ENCODE data around the gene HIRIP3.

The HIRIP3 gene

DNA sequence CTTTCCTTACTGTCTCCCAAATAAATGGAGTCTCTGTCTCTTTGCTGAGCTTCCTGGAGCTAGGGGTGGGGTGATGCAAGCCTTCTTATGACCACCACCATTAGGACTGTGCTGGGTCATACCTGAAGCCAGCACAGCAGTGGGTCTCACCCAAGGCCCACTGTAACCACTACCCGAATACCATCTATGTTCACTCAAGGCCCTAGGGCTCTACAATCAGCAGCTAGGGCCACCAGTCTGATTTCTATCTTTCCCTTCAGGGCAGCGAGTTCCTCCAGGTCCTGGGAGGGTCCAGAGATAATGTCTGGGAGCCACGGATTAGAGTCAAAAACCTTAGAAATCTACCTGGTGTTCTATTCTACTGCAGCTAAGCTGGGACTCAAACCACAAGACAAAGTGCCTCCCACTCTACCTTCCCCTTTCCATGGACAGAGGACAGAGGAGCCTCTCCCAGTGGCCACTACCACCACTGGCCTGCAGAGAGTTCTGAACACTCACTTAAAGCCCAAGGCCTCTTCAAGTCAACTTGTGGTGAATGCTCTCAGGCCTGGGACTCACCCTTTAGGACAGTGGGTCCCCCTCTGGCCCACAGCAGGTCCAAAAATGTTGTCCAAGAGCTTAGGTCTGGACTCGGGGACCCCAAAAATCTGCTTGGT, 44.5 kb downstream of the HIRIP3 start:
- H3K4me3 ChIP-seq (ENCODE audit: low read depth, low read length) = no peak overlapping the region
- TF ChIP-seq, protein P1, sequence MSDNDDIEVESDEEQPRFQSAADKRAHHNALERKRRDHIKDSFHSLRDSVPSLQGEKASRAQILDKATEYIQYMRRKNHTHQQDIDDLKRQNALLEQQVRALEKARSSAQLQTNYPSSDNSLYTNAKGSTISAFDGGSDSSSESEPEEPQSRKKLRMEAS (IDR thresholded peaks at IDR 0.05; ENCODE audit: low read depth, low read length) = no peak
- TF ChIP-seq MYC (IDR thresholded peaks at IDR 0.05; ENCODE audit: low read depth, low read length) (no peak), POLR2A (IDR thresholded peaks at IDR 0.05; ENCODE audit: extremely low read depth, insufficient read length) (no peak), CTCF (IDR thresholded peaks at IDR 0.05; ENCODE audit: low read depth, low read length) (no peak)
- no peak for DNase-seq (ENCODE audit: low read depth)

DNA sequence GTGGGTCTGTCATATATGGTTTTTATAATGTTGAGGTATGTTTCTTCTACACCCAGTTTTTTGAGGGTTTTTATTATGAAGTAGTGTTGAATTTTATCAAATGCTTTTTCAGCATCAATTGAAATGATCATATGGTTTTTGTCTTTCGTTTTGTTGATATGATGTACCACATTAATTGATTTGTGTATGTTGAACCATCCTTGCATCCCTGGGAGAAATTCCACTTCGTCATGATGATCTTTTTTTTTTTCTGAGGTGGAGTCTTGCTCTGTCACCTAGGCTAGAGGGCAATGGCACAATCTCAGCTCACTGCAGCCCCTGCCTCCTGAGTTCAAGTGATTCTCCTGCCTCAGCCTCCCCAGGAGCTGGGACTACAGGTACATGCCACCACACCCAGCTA, 47.5 kb downstream of the HIRIP3 start:
- DNase-seq (ENCODE audit: low read depth) = no peak
- TF ChIP-seq, protein P1 (IDR thresholded peaks at IDR 0.05; ENCODE audit: low read depth, low read length) = no peak
- TF ChIP-seq POLR2A (IDR thresholded peaks at IDR 0.05; ENCODE audit: extremely low read depth, insufficient read length) (no peak), CTCF (IDR thresholded peaks at IDR 0.05; ENCODE audit: low read depth, low read length) (no peak), MYC (IDR thresholded peaks at IDR 0.05; ENCODE audit: low read depth, low read length) (no peak)
- H3K4me3 ChIP-seq (ENCODE audit: low read depth, low read length) = no peak overlapping the region

DNA sequence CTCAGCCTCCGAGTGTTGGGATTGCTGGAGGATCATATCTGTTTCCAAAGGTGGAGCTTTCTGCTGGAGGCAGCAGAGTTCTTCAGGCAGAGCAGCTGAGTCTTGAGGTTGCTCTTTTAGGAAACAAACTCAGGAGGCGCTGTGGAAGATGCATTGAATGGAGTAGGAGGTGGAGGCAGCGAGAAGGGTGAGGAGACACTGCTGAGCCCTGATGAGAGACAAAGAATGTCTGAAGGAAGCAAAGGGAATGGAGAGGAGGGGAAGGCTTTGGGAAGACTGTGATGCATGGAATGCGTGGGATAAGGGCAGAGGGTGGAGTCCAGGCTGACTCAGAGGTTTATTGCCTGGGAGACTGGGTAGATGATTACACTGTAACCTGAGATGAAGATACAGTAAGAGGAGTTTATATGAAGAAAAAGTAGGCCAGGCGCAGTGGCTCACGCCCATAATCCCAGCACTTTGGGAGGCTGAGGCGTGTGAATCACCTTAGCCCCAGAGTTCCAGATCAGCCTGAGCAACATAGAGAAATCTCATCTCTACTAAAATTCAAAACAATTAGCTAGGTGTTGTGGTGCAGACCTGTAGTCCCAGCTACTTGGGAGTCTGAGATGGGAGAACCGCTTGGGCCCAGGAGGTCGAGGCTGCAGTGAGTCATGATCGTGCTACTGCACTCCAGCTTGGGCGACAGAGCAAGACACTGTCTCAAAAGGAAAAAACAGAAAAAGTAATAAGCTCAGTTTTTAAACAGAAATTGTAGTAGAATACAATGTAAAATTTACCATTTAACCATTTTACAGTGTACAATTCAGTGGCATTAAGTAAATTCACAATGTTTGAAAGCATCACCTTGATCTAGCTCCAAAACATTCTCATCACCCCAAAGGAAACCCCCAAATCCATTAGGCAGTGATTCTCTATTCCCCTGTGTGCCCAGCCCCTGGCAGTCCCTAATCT, 51.3 kb downstream of the HIRIP3 start:
- H3K4me3 ChIP-seq (ENCODE audit: low read depth, low read length) = no peak overlapping the region
- TF ChIP-seq CTCF (IDR thresholded peaks at IDR 0.05; ENCODE audit: low read depth, low read length) = peak; percentile 12
- TF ChIP-seq, protein P1 (IDR thresholded peaks at IDR 0.05; ENCODE audit: low read depth, low read length) = no peak
- DNase-seq (ENCODE audit: low read depth) = no peak
